ENCODE measurements around the gene FGF23.

FGF23 gene

GRCh38 chr12:4386801-4387200 lies 7.3 kb upstream of the FGF23 start:
- no peak for DNase-seq (ENCODE audit: extremely low read depth in 1 of 2, low read depth in 1 of 2)

DNA sequence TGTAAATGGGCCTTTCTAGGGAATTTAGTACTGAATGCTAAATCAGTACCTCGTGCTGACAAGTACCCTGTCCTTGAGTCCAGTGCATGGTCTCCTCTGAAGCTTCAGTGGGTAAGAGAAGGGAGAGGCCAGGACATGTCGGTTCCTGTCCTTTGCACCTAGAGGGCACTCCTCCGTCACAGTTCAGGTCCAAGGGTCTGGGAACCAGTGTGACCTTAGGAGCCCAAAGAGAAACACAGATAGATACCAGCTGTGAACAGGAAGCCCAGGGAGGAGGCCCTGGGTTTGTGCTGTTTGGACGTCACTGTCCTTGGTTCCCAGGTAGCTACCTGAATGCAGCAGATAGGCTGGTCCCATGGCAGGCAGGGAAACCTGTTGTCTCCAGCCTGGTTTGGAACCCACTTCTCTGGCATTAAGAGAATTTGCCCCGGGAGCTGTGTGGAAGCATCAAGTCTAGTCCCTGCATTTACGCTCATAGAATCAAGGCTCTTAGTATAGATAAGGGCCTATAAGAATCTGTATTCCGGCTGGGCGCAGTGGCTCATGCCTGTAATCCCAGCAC lies 3.9 kb upstream of the FGF23 start:
- DNase-seq (ENCODE audit: extremely low read depth in 1 of 2, low read depth in 1 of 2) = no peak

GRCh38 chr12:4380332-4380731 lies 820 bp upstream of the FGF23 start:
- no peak for DNase-seq (ENCODE audit: extremely low read depth in 1 of 2, low read depth in 1 of 2)

- no peak for DNase-seq (ENCODE audit: extremely low read depth in 1 of 2, low read depth in 1 of 2)
These were observed 740 bp downstream of the FGF23 start for GRCh38 chr12:4378772-4379171.

DNA sequence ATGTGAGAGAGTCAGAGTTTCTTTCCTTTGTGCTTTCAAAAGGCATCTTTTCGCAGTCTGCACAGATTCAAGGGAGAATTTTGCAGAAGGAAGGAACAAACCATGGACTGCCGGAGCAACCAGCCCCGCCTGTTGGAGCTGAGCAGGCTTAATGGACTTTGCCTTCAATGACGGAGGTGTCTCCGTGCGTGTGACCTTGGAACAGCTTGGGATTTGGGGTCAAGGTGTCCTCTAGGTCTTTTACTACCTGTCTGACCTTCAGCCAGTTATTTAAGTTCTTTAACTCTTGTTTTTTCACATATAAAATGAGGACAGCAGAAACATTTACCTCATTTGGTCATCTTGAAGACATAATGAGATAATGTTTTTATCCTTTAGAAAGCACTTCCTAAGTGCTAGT lies 4.1 kb downstream of the FGF23 start:
- DNase-seq (ENCODE audit: extremely low read depth in 1 of 2, low read depth in 1 of 2) = no peak

GRCh38 chr12:4372653-4373052 lies 6.9 kb downstream of the FGF23 start:
- DNase-seq (ENCODE audit: extremely low read depth in 1 of 2, low read depth in 1 of 2) = no peak

GRCh38 chr12:4370265-4370664 lies 9.2 kb downstream of the FGF23 start:
- no peak for DNase-seq (ENCODE audit: extremely low read depth in 1 of 2, low read depth in 1 of 2)

DNA sequence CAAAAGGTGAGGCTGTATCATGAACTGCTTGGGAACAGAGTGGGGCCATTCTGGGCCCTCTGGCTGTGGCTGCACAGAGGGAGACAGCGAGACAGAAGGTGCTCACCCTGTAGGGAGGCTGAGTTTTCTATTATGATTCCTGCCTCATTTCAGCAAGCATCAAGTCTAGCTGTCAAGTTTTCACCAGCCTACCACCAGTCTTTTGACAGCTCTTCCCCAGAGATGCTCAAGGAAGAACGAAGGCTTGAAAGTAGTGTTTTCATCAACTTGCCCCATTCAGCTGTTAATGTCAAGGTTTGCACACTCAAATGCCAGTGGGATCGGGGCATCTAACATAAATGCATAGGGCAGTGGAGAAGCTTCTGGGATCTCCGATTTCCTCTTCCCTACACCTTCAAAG lies 10.0 kb downstream of the FGF23 start:
- DNase-seq (ENCODE audit: extremely low read depth in 1 of 2, low read depth in 1 of 2) = no peak

DNA sequence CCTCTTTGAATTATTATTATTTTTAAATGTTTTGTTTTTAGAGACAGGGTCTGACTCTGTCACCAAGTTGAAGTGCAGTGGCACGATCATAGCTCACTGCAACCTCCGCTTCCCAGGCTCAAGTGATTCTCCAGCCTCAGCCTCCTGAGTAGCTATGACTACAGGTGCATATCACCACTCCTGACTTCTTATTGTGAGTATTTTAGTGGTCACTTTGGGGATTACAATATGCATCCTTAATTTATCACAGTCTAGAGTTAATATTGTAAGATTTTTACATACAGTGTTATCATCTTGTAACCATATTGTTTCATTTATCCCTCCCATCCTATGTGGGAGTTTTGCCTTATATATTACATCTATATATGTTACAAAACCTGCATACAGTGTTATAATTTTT lies 13.4 kb downstream of the FGF23 start:
- DNase-seq (ENCODE audit: extremely low read depth in 1 of 2, low read depth in 1 of 2) = no peak

- peak; percentile 11 to 47 for DNase-seq (ENCODE audit: extremely low read depth in 1 of 2, low read depth in 1 of 2)
These were observed 23.5 kb downstream of the FGF23 start for GRCh38 chr12:4356041-4356327.

- no peak for DNase-seq (ENCODE audit: extremely low read depth in 1 of 2, low read depth in 1 of 2)
These were observed 24.1 kb downstream of the FGF23 start for GRCh38 chr12:4355156-4356040.

GRCh38 chr12:4353785-4354208 lies 25.7 kb downstream of the FGF23 start:
- peak in 1 of 2 donors; percentile 20 for DNase-seq (ENCODE audit: extremely low read depth in 1 of 2, low read depth in 1 of 2)

DNA sequence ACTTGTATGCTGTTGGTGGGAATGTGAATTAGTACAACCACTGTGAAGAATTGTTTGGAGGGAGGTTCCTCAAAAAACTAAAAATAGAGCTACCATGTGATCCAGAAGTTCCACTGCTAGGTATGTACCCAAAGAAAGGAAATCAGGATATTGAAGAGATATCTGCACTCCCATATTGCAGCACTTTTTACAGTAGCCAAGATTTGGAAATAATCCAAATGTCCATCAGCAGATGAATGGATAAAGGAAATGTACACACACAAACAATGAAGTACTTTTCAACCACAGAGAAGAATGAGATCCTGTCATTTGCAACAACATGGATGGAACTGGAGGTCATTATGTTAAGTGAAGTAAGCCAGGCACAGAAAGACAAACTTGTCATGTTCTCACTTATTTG lies 32.6 kb downstream of the FGF23 start:
- no peak for DNase-seq (ENCODE audit: extremely low read depth in 1 of 2, low read depth in 1 of 2)

DNA sequence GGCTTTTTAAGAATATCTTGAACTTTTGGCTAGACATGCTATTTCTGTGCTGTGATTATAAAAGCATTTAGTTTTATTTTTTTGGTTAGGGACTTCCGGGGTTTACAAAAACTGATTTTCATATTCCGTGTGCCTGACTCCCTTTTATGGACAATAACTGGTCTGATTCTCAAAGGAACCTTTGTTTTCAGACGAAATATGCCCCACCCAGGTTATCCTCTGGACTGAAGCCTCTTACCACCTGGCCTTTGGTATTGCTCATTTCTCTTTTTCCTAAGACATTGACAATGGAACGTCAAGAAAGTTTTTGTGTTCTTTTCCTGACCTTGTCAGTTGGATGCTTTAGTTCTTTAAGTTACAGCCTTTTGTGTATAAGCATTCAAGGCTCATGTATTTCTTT lies 47.7 kb downstream of the FGF23 start:
- DNase-seq (ENCODE audit: extremely low read depth in 1 of 2, low read depth in 1 of 2) = no peak

DNA sequence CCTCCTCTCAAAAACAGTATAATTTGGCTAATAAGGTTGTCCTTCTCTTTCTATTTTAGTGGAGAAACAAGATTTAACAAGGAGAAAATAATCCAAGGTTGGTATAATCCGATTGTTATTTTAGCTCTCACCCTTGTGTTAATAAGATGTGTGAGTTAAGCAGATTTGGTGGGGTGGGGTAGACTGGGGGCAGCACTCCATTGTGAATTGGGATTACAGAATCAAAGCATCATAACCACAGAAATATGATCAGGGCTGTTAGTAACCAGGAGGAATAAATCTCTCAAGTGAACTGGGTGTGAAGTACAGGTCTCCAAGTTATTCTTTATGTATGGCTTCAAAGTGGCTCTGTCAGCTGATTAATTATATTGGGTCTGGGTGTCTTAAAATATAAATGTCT lies 48.3 kb downstream of the FGF23 start:
- DNase-seq (ENCODE audit: extremely low read depth in 1 of 2, low read depth in 1 of 2) = no peak

DNA sequence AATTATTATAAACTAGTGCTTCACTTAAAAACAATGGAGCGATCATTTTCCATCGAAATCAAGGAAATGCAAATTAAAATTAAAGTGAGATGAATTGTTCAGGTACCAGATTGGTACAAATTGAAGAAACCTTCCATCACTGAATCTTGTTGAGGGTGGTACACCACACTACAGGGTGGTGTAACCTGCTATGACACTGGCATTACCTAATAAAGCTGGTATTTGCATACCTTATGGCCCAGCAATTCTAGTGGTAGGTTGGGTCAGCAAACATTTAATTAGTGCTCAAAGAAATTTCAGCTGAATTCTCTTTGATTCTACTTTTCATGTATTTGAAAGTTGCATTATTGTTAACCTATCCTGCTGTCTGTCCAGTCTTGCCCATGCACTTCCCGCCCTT lies 49.3 kb downstream of the FGF23 start:
- DNase-seq (ENCODE audit: extremely low read depth in 1 of 2, low read depth in 1 of 2) = no peak

DNA sequence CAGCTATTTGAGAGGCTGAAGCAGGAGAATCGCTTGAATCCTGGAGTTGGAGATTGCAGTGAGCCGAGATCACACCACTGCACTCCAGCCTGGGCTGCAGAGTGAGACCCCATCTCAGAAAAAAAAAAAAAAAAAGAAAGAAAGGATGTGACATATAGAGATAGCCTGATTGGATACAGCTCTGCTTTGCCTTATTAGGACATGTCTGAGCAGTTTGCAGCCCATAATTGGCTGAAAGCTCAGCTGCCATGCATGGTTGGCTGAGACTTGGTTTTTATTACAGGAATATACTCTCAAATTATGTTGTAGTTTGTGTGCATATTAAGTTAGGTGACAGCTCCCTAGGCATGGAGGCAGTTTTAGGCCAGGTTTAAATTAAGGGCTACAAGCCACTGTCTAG lies 52.2 kb downstream of the FGF23 start:
- no peak for DNase-seq (ENCODE audit: extremely low read depth in 1 of 2, low read depth in 1 of 2)

DNA sequence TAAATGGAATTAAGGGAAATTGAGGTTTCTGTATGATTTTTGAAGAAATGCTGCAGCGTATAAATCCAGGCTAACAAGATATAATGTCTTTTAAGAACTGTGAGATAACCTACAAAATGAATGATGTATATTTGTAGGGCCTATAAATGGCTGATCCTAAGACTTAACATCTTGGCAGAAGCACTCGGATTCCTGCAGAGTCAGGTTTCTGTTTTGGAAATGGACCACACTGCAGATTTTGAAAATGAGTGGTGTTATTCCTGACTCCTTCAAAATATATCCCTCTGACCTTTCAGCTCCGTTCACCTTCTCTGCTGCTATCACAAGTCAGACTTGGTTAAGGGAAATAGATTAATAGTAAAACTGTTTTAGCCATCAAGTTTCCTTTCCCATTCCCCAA lies 53.5 kb downstream of the FGF23 start:
- no peak for DNase-seq (ENCODE audit: extremely low read depth in 1 of 2, low read depth in 1 of 2)

- DNase-seq (ENCODE audit: extremely low read depth in 1 of 2, low read depth in 1 of 2) = no peak
These were observed 55.1 kb downstream of the FGF23 start for GRCh38 chr12:4324366-4324765.

DNA sequence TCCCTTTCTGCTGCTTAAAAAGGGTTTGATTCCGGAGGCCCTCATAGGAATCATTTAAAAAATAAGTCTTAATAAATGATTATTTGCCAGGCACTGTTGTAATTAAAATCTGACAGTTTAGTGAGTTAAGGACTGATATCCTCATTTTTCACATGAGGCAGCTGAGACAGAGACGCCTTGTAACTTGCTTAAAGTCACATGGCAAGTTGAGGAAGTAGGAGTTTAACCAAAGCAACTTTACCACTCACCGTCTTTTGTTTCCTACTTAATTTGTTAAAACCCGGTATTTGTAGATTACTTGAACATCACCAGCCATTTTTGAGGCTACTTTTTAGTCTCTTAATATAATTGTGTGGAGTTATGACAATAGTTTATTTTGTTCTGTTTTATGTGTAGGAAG lies 56.1 kb downstream of the FGF23 start:
- DNase-seq (ENCODE audit: extremely low read depth in 1 of 2, low read depth in 1 of 2) = no peak

GRCh38 chr12:4322726-4323125 lies 56.8 kb downstream of the FGF23 start:
- no peak for DNase-seq (ENCODE audit: extremely low read depth in 1 of 2, low read depth in 1 of 2)

DNA sequence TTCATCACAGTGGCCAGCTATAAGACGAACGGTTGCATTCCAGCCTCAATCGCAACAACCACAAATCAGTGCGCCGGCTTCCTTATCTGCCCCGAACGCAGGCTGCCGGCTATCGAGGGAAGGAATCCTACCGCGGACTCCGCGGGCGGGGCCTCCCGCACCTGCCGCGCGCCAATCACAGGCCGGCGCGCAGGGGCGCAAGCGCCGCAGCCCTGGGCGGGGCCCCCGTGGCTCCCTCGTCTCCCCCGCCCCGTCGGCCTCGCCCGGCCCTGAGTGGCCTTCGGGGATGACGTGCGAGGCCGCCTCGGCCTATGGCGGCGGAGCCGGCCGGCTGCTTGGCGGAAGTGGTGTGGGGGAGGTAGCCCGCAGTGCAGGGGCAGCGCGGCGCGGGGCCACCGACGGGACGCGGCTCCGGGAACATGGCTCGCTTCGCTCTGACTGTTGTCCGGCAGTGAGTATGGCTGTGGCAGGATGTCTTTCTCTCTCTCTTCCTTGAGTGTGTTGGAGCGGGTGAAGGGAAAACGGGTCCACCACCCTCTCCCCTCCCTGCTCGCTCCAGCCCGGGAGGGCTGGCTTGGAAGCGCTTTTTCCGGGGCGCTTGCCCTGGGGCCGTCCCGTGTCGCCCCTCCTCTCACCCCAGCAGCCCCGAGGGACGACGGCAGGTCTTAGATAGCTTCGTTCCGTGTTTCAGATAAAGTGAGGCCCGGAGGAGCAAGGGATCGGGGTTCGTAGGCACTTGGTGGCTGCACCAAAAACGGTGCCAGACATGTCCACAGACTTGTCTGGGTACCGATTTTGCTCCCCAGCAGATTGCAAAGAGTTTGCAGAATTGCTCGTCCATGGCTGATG lies 58.4 kb downstream of the FGF23 start, which contains the start of gene TIGAR:
Gene TIGAR, plus strand, starts transcription at position 361 of the 849 bp plus-strand sequence. Its CDS starts 59 bp downstream, at position 420.
- DNase-seq (ENCODE audit: extremely low read depth in 1 of 2, low read depth in 1 of 2) = peak; percentile 85 to 92
